ENCODE results near the gene LRMDA.

GRCh38 chr10:76021398-76021797 lies 590.0 kb downstream of the LRMDA start:
- TF ChIP-seq EP300 (IDR thresholded peaks at IDR 0.05) (no peak), CTCF (IDR thresholded peaks at IDR 0.05) (no peak), POLR2A (IDR thresholded peaks at IDR 0.05) (no peak)

All from sigmoid colon (tissue), 4 donors.